HG02852 (cell line): ENCODE measurements around the gene LYZL1.
A peak's percentile ranks its signal among the peaks of the same experiment; 100 is the strongest.
"Not testable (repeated sequence)": the region's sequence is repeated elsewhere in the genome, so short reads cannot be mapped to it uniquely, and the experiment has no call there.

Source experiments
- ATAC-seq: cut with Tn5 transposase; IDR thresholded peaks from one replicate; pipeline ENCODE4 v1.9.1; 2021; ENCODE audit warnings: mild to moderate bottlenecking, moderate library complexity; ENCODE audit not compliant: unreplicated experiment

Gene LYZL1

GRCh38 chr10:29259498-29259897 is 29.4 kb upstream of the LYZL1 start:
- no peak for ATAC-seq

DNA sequence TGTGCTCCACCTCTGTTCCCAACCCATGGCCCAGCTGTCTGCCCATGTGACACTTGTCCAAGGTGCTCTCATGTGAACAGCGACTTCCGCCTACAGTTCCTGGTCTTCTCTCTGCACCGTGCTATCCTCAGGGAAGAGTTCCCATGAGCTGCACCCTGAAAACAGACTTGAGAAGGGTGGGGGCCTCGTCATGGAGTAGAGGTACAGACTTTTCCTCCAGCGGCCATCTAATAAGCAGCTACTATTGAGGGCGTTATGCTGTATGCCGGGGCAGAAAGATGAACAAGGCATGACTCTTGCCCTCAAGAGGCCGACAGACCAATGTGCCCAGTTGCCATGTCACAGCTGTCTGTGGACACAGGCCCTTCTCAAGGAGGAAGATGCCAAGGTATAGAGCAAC is 25.4 kb upstream of the LYZL1 start:
- ATAC-seq = no peak

DNA sequence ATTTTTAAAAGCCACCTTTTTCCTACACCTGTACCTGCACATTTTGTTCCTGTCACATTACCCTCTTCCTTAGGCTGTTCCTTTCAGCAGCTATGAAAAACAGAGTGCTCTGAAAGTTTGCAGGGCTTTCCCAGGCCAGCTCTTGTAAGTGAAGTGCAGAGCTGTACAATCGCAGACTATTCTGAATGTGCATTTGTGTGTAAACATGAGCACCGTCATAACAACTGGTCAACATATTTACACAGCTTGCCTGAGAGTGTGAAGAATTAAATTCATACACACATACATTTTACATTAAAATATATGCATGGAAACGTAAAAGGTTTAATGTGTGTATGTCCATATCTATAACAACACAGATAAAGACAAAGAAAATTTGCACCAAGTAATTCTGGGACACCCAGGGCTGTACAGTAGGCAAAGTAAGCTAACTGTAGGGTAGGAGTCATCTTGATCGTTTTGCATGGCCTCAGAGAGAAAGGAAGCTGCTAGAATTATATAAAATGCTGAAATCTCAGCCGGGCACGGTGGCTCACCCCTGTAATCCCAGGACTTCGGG is 23.6 kb upstream of the LYZL1 start:
- no peak for ATAC-seq

DNA sequence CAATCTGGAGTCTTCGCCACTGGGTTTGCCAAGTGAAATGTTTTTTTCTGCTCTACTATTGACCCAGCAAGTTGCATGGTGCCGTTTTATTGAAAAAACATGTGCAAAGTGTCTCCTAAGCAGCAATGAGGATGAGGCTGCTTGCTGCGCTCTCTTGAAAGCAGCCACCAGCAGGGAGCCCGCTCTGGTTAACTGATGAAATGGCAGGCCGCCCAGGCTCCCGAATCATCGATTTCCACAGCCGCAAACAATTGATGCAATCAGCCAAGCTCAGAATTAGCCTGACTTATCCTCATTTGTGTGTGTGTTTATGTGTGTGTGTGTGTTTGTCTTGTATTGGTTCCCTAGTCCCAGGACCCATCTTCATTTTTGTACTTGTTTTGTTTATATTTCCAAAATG is 22.2 kb upstream of the LYZL1 start:
- ATAC-seq = no peak

GRCh38 chr10:29268011-29268410 is 20.9 kb upstream of the LYZL1 start:
- no peak for ATAC-seq

DNA sequence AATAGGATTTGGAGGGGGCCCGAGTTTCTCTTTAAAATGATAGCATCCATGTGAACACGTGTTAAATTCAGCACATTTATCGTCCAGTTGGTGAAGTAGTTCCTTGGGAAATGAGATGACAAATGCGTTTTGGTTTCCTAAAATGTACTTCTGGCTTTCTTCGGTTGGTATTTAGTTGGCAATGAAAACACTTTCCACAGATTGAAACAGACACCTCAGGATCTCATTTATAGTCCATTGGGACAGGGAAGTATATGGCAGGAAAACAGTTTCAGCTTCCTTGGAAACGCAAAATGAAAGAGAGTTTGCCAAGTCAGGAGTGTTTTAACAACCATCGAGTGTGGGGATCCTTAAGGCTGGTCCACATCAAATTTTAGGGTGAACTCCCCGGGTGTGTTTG is 19.4 kb upstream of the LYZL1 start:
- no peak for ATAC-seq

DNA sequence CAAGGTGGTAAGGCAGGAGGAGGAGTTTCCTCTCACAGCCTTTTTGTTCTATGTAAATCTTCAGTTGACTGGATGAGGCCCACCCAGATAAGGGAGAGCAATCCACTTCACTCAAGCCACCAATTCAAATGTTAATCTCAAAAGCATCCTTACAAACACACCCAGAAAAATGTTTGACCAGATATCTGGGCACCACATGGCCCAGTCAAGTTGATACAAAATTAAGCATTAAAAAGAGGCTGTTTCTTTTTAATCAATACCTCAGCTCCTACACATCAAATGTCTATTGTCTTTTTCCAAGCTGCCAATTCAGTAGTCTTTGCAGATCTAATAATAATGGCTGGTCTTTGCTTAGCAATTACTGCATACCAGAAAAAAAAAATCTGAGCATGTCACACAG is 18.0 kb upstream of the LYZL1 start:
- ATAC-seq = no peak

DNA sequence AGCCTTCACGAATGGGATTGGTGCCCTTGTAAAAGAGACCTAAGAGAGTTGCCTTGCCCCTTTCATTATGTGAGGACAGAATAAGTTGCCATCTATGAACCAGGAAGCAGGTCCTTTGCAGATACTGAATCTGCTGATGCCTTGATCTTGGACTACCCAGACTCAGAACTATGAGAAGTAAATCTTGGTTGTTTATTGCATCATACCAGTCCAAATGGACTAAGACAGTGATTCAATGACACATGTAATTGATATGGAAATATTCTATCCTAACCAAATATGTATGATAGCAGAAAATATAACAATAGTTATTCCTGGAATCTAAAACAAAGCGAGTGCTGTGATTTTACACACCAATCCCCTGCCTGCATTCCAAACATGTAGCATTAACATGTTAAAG is 17.0 kb upstream of the LYZL1 start:
- no peak for ATAC-seq

DNA sequence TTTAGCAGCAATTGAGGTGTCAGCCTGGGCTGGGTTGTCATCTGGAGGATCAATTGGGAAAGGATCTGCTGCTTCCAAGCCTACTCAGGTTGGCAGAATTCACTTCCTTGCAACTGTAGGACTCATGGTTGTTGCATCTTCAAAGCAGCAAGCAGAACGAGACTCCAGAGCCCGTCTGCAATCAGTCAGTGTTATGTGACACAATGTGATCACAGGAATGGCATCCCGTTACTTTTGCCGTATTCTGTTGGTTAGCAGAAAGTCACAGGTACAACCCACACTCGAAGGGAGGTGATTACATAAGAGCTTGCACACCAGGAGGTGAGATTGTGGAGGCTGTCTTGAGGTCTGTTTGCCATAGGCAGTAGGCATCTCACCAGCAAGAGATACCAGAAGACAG is 15.4 kb upstream of the LYZL1 start:
- ATAC-seq = no peak

- ATAC-seq = no peak
Measured at GRCh38 chr10:29276251-29276850, 12.5 kb upstream of the LYZL1 start.

GRCh38 chr10:29277296-29277695 is 11.6 kb upstream of the LYZL1 start:
- ATAC-seq = no peak

DNA sequence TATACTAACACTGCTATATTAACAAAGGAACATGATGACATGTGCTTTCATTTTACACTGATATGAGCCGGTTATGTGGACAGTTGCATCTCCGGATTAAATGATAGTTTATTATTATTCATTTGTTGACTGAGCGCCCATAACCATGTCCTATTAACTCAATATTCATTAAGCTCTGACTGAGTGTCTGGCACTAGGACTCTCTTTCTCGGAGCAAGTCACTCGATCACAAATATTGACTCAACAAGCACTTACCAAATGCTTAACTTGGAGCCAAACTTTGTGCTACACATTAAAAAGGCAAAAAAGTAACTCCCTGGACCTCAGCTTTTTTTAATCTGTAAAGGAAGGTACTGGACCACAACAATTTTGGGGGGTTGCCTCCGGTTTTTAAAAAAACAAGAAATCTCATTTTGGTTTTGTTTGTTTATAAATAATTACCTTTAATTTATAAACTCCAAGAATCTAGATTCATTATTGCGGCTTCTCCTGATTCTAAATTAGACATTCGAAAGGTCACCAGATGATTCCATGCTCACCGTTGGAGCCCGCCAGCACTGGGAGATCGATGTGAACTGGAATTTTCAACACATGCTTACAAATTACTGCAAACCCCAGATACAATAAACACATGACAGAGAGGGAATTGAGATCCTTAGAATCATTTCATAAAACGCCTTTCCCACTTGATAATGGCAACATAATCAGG is 8.9 kb upstream of the LYZL1 start:
- ATAC-seq = no peak

GRCh38 chr10:29280488-29280840 is 8.4 kb upstream of the LYZL1 start:
- ATAC-seq = no peak

DNA sequence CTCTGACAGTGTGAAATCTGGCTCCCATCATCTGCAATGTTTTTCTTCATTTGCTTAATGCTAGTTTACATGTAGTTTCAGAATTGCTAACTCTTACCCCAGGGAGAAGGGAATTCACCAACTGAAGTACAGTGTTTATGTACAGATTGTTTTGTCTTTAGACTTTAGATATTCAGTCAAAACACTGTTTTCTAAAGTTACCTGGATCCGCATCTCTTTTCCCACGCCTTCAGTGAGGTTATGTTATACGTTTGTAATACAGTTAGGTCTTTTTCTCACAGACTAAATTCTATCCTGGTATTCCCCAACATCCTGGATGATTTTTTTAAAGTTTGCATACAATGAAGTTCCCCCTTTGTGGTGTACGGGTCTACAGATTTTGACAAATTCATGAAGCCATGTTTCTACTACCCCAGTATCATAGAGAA is 3.2 kb upstream of the LYZL1 start:
- peak; percentile 84 for ATAC-seq

GRCh38 chr10:29287635-29288034 is 1.2 kb upstream of the LYZL1 start:
- no peak for ATAC-seq

DNA sequence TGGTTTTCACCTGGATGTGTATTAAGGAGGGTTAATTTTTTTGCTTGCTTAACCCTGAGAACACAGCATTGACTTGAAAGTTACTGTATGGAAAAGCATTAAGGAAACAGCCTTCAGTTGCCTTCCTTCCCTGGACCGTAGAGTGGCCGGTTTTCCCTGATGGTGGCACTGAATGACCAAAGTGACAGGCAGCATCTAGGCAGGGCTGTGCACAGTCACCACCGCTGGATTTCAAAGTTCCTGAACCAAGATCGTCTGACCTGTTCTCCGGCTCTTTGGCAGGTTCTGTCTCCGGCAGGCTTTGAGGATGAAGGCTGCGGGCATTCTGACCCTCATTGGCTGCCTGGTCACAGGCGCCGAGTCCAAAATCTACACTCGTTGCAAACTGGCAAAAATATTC is 2.7 kb downstream of the LYZL1 start:
- not testable (repeated sequence) for ATAC-seq

- not testable (repeated sequence) for ATAC-seq
Measured at GRCh38 chr10:29292406-29292805, 3.5 kb downstream of the LYZL1 start.

DNA sequence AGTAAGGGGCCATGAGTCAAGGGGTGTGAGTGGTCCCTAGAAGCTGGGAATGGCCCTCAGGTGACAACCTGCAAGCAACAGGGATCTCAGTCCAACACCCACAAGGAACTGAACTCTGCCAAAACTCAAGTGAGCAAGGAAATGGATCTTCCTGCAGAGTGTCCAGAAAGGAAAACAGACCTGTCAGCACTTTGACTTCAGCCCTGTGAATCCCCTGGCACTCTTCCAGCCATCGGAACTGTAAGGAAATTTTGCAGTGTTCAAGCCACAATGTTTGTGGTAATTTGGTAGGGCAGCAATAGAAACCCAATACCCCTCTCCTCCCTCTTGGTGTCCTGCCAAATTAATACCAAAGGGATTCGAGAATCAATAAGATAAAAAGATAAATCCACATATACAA is 6.9 kb downstream of the LYZL1 start:
- ATAC-seq = no peak

DNA sequence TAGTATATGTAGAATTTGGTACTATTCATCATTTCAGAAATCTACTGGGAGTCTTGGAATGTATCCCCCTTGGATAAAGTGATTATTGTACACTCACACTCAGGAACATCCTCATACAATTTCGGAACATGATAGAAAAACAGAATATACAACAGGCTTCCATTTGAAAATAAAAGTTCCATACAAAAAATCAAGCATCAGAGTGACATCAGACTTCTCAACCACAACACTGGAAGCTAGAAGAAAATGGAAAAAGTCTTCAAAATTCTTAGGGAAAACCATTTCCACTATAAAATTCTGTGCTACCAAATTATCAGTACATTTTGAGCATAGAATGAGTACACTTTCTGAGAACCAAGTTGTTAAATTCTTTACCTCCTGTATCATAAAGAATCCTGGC is 8.8 kb downstream of the LYZL1 start:
- ATAC-seq = no peak

DNA sequence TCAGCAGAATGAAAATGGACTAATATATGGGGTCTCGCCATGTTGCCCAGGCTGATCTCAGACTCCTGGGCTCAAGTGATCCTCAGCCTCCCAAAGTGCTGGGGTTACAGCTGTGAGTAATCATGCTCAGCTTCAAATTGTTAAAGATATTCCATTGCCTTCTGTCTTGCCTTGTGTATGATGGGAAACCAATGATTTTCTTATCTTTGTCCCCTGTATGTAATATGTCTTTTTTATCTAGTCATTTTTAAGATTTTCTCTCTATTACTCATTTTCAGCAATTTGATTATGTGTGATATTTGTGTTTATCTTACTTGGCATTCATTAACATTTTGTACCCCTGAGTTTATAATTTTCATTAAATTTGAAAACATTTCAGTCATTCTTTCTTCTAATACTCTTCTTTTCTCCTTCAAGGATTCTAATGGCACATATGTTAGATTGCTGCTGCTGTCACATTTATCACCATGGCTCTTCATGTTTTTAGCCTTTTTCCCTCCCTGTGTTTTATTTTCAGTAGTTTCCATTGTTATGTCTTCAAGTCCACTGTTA is 12.6 kb downstream of the LYZL1 start:
- ATAC-seq = no peak

- ATAC-seq = no peak
Measured at GRCh38 chr10:29302499-29302898, 13.6 kb downstream of the LYZL1 start.

- ATAC-seq = no peak
Measured at GRCh38 chr10:29304264-29304994, 15.6 kb downstream of the LYZL1 start.
